Stimulated activated naive CD8-positive, alpha-beta T cell treated with anti-CD3 and anti-CD28 coated beads, Interleukin-15, amount 100 ng/mL, for 72 hours (primary cell): Measurements from ENCODE around the gene SGPP1.
A peak's percentile ranks its signal among the peaks of the same experiment; 100 is the strongest.
"Not testable (repeated sequence)": the region's sequence is repeated elsewhere in the genome, so short reads cannot be mapped to it uniquely, and the experiment has no call there.

Source experiments
- ATAC-seq: fragments of 150-1000 bp; cut with Tn5 transposase; 2 replicates; pipeline ENCODE4 v1.10.0; 2021; ENCODE audit warnings: mild to moderate bottlenecking, moderate library complexity
- DNase-seq, 2 donors: peaks; one replicate each; pipeline ENCODE4 v3.0.0; 2021 to 2022
- H3K27ac Mint-ChIP-seq, 2 donors: one replicate each; pipeline ENCODE4 v1.8.0; 2022; ENCODE audit warnings: mild to moderate bottlenecking in 2 of 2, mixed read lengths in 2 of 2, moderate library complexity in 2 of 2
- H3K27me3 Mint-ChIP-seq: one replicate; pipeline ENCODE4 v1.8.0; 2022; ENCODE audit warnings: mixed read lengths
- H3K4me1 Mint-ChIP-seq: one replicate; pipeline ENCODE4 v1.8.0; 2022; ENCODE audit warnings: mild to moderate bottlenecking, mixed read lengths
- H3K4me3 Mint-ChIP-seq, 2 donors: one replicate each; pipeline ENCODE4 v1.8.0; 2022; ENCODE audit warnings: mild to moderate bottlenecking in 2 of 2, mixed read lengths in 2 of 2, moderate library complexity in 1 of 2
- H3K9me3 Mint-ChIP-seq, 2 donors: one replicate each; pipeline ENCODE4 v1.8.0; 2022; ENCODE audit warnings: mixed read lengths in 2 of 2

The SGPP1 gene

DNA sequence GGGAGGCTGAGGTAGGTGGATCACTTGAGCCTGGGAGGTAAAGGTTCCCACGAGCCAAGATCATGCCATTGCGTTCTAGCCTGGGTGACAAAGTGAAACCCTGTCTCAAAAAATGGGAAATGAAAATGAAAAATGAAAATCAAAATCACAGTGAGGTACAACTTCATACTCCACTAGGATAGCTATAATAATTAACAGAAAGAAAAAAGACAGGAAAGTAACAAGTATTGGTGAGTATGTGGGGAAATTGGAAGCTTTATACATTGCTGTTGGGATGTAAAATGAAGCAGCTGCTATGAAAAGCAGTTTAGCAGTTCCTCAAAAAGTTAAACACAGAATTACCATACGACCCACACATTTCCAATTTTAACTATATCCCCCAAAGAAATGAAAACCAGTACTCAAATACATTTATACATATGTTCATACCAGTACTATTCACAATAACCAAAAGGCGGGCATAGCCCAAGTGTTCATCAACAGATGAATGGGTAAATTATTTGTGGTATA, 22.2 kb downstream of the SGPP1 start:
- H3K27me3 Mint-ChIP-seq: no peaks in the 10 kb centered on the region
- no peak overlapping the region for H3K4me3 Mint-ChIP-seq
- DNase-seq (no peak), ATAC-seq (no peak)
- H3K9me3 Mint-ChIP-seq: no peaks in the 10 kb centered on the region
- peaks cover 29% of the 10 kb centered on the region for H3K4me1 Mint-ChIP-seq
- no peak overlapping the region for H3K27ac Mint-ChIP-seq

DNA sequence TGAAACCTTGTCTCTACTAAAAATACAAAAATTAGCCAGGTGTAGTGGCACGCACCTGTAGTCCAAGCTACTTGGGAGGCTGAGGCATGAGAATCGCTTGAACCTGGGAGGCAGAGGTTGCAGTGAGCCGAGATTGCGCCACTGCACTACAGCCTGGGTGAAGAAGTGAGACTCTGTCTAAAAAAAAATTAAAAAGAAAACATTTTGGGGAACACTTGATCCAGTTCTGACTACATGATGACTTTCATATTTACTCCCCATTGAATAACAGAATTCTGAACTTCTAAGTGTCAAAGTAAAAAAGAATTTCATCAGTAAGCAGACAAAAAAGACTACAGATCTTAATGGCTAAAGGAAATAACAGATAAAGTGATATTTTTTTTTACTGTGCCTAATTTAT, 25.3 kb downstream of the SGPP1 start:
- H3K27ac Mint-ChIP-seq, H3K4me3 Mint-ChIP-seq, ATAC-seq, H3K27me3 Mint-ChIP-seq, H3K9me3 Mint-ChIP-seq, DNase-seq: not testable (repeated sequence)
- H3K4me1 Mint-ChIP-seq: peaks cover 30% of the 10 kb centered on the region

- H3K4me1 Mint-ChIP-seq: peaks cover 30% of the 10 kb centered on the region
- no peak overlapping the region for H3K4me3 Mint-ChIP-seq
- no peaks in the 10 kb centered on the region for H3K27me3 Mint-ChIP-seq
- H3K27ac Mint-ChIP-seq: no peak overlapping the region
- DNase-seq (no peak), ATAC-seq (no peak)
- no peaks in the 10 kb centered on the region for H3K9me3 Mint-ChIP-seq
Measured at GRCh38 chr14:63701606-63702299, 26.1 kb downstream of the SGPP1 start.

GRCh38 chr14:63692310-63693020, 35.4 kb downstream of the SGPP1 start:
- no peak for DNase-seq

GRCh38 chr14:63689132-63689531, 38.7 kb downstream of the SGPP1 start:
- no peak for DNase-seq
- no peak overlapping the region for H3K4me3 Mint-ChIP-seq
- ATAC-seq: no peak
- no peaks in the 10 kb centered on the region for H3K9me3 Mint-ChIP-seq
- H3K27ac Mint-ChIP-seq: no peak overlapping the region
- no peaks in the 10 kb centered on the region for H3K27me3 Mint-ChIP-seq
- H3K4me1 Mint-ChIP-seq: no peaks in the 10 kb centered on the region

More at GRCh38 chr14:63692310-63693020, 35.4 kb downstream of the SGPP1 start:
- Mint-ChIP-seq H3K4me3 (no peak overlapping the region), H3K27ac (no peak overlapping the region), H3K27me3 (no peaks in the 10 kb centered on the region), H3K9me3 (no peaks in the 10 kb centered on the region), H3K4me1 (no peaks in the 10 kb centered on the region)
- ATAC-seq: no peak

- no peaks in the 10 kb centered on the region for H3K27me3 Mint-ChIP-seq
- no peak overlapping the region for H3K27ac Mint-ChIP-seq
- DNase-seq (no peak), ATAC-seq (no peak)
- H3K9me3 Mint-ChIP-seq: no peaks in the 10 kb centered on the region
- H3K4me1 Mint-ChIP-seq: no peaks in the 10 kb centered on the region
- H3K4me3 Mint-ChIP-seq: no peak overlapping the region
Measured at GRCh38 chr14:63686926-63687325, 40.9 kb downstream of the SGPP1 start.

DNA sequence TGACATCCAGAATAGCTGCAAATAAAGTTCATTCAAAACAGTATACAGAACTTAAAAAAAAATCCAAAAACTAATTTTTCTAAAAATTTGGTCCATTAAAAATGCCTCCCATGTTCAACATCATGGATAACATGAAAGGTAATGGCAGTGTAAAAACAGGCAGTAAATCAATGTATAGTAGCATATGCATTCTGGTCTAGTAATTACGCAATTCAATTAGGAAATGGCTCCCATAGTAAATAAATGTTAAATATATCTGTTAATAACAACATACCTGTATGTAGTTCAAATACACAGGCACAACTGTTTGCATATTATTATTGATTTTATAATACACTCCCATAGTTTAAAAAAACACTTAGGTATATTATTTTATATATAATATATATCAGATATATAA, 42.5 kb downstream of the SGPP1 start:
- ATAC-seq (no peak), DNase-seq (no peak)
- H3K4me1 Mint-ChIP-seq: no peaks in the 10 kb centered on the region
- no peaks in the 10 kb centered on the region for H3K9me3 Mint-ChIP-seq
- no peak overlapping the region for H3K4me3 Mint-ChIP-seq
- H3K27me3 Mint-ChIP-seq: no peaks in the 10 kb centered on the region
- no peak overlapping the region for H3K27ac Mint-ChIP-seq

GRCh38 chr14:63682727-63683593, 44.9 kb downstream of the SGPP1 start:
- ATAC-seq (no peak), DNase-seq (no peak)
- H3K27ac Mint-ChIP-seq: no peak overlapping the region
- H3K4me1 Mint-ChIP-seq: no peaks in the 10 kb centered on the region
- H3K4me3 Mint-ChIP-seq: no peak overlapping the region
- no peaks in the 10 kb centered on the region for H3K27me3 Mint-ChIP-seq
- H3K9me3 Mint-ChIP-seq: no peaks in the 10 kb centered on the region

- DNase-seq (no peak), ATAC-seq (no peak)
- no peak overlapping the region for H3K4me3 Mint-ChIP-seq
- no peak overlapping the region for H3K27ac Mint-ChIP-seq
- H3K27me3 Mint-ChIP-seq: no peaks in the 10 kb centered on the region
- H3K4me1 Mint-ChIP-seq: no peaks in the 10 kb centered on the region
- no peaks in the 10 kb centered on the region for H3K9me3 Mint-ChIP-seq
Measured at GRCh38 chr14:63678536-63678935, 49.3 kb downstream of the SGPP1 start.

DNA sequence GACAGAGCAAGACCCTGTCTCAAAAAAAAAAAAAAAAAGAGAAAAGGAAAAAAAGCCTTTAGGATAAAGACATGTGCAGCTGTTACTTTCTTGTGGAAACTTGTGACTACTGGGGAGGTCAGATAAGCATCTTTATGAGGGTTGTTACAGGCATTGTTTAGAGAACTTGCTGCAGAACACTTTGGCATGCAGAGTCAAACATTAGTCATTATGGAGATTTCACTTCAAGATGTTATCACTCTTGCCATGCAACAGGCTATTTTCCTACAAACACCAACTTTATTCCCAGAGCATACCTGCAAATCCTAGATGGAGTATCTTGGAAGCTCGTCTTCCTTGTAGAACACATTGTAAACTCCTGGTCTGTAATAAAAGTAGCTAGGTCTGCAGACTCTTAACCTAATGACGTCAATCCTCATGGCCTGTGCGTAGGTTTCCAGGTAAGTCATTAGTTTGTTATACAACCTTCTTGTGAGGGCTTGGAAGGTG, 49.9 kb downstream of the SGPP1 start:
- H3K4me1 Mint-ChIP-seq: no peaks in the 10 kb centered on the region
- H3K9me3 Mint-ChIP-seq: no peaks in the 10 kb centered on the region
- no peaks in the 10 kb centered on the region for H3K27me3 Mint-ChIP-seq
- no peak overlapping the region for H3K4me3 Mint-ChIP-seq
- peak overlapping the region in 1 of 2 donors; percentile 69 for H3K27ac Mint-ChIP-seq
- no peak for ATAC-seq
- no peak for DNase-seq

- Mint-ChIP-seq H3K4me3 (no peak overlapping the region), H3K27ac (no peak overlapping the region), H3K9me3 (no peaks in the 10 kb centered on the region), H3K27me3 (no peaks in the 10 kb centered on the region), H3K4me1 (no peaks in the 10 kb centered on the region)
- no peak for ATAC-seq
- DNase-seq: no peak
Measured at GRCh38 chr14:63676615-63677014, 51.2 kb downstream of the SGPP1 start.

GRCh38 chr14:63673886-63674497, 53.9 kb downstream of the SGPP1 start:
- H3K4me1 Mint-ChIP-seq: no peaks in the 10 kb centered on the region
- no peak for DNase-seq
- no peak overlapping the region for H3K4me3 Mint-ChIP-seq
- no peak overlapping the region for H3K27ac Mint-ChIP-seq
- H3K9me3 Mint-ChIP-seq: no peaks in the 10 kb centered on the region
- no peak for ATAC-seq
- H3K27me3 Mint-ChIP-seq: no peaks in the 10 kb centered on the region

GRCh38 chr14:63673255-63673654, 54.6 kb downstream of the SGPP1 start:
- Mint-ChIP-seq H3K27me3 (no peaks in the 10 kb centered on the region), H3K4me3 (no peak overlapping the region), H3K4me1 (no peaks in the 10 kb centered on the region), H3K27ac (no peak overlapping the region), H3K9me3 (no peaks in the 10 kb centered on the region)
- ATAC-seq: no peak
- no peak for DNase-seq

DNA sequence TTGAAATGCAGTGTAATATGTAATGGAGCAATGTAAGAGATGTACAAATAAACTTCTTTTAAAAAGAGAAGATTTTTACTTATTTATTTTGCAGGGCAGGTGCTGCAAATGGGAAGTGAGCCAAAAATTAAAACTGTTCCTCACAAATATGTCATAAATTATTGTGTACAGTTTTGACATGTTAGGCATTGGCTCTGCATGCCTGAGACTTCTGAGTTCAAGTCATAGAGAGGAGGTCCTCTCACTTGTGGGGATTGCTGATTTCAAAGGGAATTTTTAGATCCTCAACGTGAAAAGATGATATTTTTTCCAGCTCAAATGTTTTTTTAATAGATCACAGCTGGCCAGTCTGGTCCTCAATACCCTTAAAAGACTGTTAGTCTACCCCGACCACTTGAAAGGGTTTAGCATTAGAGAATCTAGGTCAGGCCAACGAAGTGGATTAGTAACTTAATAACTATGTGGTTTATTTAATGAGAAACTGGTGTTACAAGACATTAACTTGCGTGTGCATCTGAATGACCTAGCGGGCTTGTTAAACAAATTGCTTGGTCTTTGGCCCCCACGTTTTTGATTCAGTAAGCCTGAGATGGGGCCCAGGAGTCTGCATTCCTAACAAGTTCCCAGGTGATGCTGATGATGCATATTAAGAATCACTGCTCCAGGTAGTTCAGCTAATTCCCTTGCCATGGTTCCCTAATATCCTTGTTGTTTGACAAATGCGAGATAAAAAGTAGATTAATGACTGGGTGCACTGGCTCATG, 55.3 kb downstream of the SGPP1 start:
- ATAC-seq (no peak), DNase-seq (no peak)
- Mint-ChIP-seq H3K27me3 (no peaks in the 10 kb centered on the region), H3K4me3 (no peak overlapping the region), H3K4me1 (no peaks in the 10 kb centered on the region), H3K9me3 (no peaks in the 10 kb centered on the region), H3K27ac (no peak overlapping the region)

GRCh38 chr14:63671987-63672386, 55.9 kb downstream of the SGPP1 start:
- DNase-seq (no peak), ATAC-seq (no peak)
- Mint-ChIP-seq H3K4me1 (no peaks in the 10 kb centered on the region), H3K27me3 (no peaks in the 10 kb centered on the region), H3K4me3 (no peak overlapping the region), H3K9me3 (no peaks in the 10 kb centered on the region), H3K27ac (no peak overlapping the region)
